GM15510 (cell line): Measurements from ENCODE around the gene VPS52.

Experiments used
- POLR2A ChIP-seq: IDR thresholded peaks from 3 replicates; pipeline ENCODE4 v1.6.1; 2011; ENCODE audit warnings: borderline replicate concordance; ENCODE audit not compliant: insufficient read length; ENCODE audit errors: extremely low read depth

Gene VPS52

DNA sequence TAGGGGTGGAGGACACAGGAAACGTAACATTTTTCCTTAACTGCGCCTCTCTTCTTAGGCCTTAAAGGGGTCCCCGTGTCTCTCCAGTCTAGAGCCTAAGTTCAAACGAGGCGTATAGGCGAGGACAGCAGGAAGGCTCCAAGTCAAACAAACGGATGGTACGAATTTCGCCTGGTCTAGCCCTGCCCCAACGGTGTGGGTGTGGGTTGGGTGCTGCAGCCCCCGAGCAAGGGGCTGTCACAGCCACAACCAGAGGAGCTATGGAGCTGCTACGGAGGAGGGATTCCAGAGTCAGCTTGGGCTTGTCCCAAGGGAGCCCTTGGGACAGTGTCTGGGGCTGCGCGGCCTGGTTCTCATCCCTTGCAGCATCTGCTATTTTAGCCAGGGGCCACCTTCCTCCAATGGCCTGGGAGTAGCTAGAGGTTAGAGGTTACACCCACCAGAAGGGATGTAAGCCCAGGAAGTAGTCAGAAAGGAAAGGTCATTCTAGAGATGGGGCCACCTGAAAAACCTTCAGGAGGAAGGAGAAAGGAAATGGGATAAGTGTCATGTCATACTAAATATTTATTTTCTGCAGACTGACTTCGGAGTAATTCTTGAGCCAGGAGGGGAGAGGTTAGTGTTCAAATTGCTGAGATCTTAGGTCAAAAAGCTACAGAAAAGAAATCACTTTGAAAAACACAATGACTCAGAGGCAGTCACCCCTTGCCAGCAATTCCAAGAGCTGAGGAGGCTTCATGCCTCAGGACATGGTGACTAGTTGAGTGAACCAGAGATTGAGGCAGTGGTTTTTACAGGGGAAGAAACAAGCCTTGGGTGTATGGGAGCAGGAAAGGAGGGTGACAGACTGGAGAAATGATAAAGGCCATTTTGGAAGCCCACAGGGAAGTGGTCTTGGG, 21.7 kb downstream of the VPS52 start:
- no peak for TF ChIP-seq POLR2A

DNA sequence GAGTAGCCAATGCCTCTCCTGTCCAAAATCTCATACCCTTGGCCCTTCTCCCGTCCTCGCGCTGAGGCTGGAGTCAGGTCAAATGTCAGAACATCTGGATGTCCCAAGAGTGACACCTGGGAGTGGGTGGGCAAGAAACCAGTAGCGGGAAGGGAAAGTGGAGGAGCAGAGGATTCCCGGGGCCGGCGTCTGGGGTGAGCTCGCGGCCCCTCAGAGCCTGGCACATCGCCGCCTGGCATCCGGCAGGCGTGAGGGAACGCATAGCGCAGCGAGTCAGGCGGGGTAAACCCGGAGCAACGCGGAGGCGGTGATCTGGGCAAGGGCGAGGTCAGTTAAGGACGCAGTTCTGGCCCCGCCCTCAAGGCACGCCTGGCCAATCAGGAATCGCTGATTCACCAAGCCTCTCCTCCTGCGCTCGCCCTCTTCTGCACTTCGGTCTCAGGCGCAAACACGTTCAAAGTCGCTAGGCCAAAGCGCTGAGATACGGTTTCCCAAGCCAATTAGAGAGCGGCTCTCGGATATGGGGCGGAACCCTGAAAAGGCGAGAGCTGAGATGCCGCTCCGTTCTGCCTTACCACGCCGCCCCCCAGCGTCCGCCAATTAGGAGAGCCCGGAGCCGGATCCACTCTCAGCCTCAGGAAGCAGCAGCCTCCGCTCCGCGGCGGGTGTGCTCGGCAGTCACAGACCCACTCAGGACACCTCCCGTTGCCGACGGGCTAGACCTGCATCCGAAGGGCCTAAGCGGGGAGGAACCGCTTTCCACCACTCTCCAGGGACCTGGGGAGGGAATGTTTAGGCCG, 22.5 kb downstream of the VPS52 start:
- peak; percentile 89 for TF ChIP-seq POLR2A

DNA sequence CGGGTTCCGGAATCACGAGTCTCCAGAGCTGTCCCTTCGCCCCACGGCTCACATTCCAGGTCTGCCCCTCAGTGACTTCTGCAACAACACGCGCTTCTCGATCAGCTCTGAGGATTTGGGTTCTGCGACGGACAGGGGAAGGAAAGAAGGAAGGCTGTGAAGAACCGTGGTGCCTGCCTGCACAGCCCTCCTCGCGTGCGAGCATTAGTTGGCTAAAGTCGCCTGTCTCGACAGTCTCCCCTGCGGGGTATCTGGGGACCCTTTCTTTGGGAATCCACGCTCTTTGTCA, 23.1 kb downstream of the VPS52 start:
- no peak for TF ChIP-seq POLR2A

DNA sequence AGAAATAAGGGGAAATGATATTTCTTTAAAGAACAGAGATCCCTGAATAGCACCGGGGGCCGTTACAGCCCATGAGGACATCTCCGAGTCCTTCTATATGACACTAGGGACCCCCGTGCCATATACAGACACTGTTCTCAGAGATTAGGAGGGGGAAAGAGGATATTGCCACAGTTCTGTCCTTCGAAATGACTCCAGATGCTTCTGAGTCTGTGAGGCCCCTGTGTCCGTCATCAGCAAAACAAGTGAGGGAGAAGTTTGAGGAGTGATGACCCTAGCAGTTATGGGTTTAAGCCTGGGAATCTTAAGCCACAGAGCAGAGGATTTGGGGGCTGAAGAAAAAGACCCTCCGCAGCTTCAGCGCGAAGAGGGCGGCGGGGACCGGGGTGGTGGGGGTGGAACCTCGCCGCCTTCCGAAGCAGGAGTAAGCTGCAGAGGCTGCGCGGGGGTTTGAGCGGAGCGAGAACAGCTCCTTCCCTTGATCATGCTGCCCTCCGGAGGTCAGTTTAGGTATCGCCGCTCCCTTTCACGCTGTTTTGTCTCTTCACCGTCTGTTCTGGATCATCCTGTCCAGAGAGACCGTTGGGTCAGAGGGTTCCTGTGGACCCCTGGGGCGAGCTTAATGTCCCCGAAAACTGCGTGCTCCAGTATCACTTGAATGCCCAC, 23.6 kb downstream of the VPS52 start:
- no peak for TF ChIP-seq POLR2A

DNA sequence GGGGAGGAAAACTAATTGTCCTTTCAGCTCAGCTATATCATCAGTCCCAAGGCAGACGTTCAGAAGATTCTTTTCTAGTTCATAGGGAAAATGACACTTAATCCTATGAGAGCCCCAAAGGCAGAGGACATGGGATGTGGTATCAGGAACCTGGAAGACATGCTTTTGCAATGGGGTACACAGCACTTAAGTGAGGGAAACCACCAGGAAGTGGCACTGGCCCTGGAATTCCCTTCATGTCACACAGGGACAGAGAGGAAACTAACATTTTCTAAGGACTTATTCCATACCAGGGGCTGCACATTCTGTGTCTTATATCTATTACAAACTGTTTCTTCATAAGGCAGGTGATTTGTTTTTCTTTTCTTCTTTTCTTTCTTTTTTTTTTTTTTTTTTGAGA, 28.2 kb downstream of the VPS52 start:
- no peak for TF ChIP-seq POLR2A

DNA sequence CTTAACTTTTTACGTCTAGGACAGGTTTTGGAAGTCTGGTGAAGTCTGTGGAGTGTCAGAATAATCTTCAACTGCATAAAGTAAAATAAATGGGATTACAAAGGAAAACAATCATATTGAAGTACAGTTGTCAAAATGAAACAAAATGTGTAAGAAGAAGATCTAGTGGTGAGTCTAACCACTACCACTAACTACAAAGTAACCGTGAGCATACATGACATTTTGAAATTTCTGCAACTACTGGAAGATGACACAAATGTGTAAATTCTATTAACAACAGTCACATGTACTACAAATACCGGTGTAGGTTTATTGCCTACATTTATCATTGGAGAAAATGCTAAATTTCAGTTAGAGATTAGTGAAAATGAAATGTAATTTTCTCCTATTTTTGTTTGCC, 29.7 kb downstream of the VPS52 start:
- TF ChIP-seq POLR2A: no peak

DNA sequence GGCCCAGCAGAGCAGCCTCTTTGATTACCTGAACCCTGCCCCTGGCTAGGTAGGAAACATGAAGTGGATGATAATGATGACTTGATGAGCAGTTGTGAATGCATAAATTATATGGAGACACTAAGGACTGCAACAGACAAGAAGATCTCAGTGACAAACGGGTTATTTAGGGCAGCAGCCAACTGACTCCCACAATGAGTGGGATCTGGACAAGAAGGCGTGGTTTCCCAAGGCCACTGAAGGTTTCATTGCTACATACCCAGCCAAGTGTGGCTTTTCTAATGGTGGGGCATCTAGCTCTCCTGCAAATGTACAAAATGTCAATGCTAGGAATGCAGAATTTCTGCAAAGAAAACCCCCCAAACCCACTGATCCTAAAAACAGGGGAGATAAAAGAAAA, 33.9 kb downstream of the VPS52 start:
- no peak for TF ChIP-seq POLR2A

DNA sequence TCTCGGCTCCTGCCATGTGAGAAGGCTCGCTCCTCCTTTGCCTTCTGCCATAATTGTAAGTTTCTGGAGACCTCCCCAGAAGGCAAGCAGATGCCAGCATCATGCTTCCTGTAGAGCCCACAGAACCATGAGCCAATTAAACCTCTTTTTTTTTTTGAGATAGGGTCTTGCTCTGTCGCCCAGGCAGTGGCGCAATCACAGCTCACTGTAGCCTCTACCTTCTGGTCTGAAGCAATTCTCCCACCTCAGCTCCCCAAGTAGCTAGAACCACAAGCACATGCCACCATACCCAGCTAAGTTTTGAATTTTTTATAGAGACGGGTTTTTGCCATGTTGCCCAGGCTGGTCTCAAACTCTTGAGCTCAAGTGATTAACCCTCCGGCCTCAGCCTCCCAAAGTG, 34.8 kb downstream of the VPS52 start:
- TF ChIP-seq POLR2A: no peak

DNA sequence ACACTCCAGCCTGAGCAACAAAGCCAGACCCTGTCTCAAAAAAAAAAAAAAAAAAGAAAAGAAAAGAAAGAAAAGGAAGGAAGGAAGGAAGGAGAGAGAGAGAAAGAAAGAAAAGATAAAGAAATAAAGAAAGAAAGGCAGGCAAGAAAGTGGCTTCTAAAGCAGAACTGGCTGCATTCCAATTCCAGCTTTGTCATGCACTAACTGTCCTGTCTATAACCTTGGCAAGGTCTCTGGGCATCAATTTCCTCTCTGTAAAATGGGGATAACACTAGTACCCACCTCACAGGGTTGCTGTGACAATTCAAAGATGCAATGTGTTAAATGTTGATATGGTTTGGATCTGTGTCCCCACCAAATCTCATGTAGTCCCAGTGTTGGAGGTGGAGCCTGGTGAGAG, 35.3 kb downstream of the VPS52 start:
- no peak for TF ChIP-seq POLR2A

DNA sequence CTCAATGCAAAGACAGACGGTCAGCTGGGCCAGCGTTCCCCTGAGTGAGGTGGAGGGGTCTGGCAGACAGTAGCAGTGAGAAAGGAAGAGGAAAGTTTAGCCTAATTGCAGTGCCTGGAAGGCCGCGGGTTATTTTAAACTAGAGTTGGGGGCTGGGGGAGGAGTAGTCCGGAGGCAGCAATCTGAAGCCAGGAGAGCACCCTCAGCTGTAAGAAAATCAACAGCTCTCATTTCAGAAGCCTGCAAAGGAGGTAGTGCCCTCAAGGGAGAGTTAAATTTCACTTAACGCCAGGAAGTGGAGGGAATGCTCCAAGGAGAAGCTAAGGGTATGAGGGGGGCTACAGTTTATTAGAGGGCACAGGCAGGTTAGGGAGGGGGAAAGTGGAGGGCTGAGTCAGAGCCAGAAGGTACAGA, 36.4 kb downstream of the VPS52 start:
- no peak for TF ChIP-seq POLR2A

DNA sequence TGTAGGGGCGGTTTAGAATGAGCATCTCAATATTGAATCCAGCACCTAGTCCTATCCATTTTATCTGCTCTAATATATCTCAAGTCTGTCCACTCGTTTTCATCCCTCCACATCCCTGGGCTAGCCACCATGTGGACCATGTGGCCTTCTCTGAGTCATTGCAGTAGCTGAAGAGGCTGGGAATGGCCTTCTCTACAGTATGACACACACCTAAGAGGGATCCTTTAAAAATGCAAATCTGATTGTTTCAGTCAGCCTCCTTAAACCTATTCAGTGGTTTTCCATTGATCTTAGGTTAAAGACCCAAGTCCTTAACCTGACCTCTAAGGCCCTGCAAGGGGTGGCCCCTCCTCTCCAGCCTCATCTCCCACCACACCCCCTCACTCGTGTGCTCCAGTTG, 54.0 kb downstream of the VPS52 start:
- TF ChIP-seq POLR2A: no peak

DNA sequence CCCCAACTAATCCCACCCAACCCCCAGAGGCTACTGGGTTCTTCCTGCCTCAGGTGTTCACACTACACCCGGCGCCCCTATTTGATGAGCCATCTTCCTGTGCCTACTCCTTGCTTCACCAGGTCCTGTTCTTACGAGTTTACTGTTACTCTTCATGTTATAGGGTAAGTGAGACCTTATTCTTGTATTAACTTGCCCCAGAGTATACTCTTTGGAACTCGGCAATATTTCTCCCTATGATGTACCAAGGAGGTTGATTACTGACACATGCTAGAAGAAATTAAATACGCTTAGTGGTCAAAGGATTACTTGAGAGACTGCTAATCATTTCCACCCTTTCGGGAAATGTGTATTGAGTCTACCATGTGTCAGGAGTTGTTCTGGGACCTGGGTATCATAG, 54.4 kb downstream of the VPS52 start:
- TF ChIP-seq POLR2A: no peak

DNA sequence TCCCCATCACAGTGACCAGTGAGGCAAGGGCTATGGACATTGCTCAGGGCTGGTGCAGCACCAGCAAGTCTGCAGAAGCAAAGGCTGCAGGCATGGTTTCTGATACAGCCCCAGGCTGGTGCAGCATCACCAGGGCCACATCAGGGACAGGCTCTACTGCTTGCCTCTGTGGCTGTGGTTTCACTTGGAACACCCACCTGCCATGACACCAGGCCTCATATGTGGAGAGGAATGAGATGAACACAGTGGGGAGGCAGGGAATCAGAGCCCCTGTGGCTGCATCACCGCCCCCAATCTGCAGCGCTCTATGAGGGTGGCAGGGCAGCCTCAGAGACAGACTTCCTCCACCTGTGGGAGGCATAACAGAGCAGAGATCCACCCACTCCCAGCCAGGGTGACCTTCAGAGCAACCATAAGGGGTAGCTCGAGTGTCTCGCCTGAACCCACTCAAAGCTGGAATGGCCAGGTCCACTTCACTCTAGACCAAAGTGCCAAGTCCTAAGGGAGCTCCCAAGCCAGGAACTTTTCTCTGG, 55.5 kb downstream of the VPS52 start:
- no peak for TF ChIP-seq POLR2A

DNA sequence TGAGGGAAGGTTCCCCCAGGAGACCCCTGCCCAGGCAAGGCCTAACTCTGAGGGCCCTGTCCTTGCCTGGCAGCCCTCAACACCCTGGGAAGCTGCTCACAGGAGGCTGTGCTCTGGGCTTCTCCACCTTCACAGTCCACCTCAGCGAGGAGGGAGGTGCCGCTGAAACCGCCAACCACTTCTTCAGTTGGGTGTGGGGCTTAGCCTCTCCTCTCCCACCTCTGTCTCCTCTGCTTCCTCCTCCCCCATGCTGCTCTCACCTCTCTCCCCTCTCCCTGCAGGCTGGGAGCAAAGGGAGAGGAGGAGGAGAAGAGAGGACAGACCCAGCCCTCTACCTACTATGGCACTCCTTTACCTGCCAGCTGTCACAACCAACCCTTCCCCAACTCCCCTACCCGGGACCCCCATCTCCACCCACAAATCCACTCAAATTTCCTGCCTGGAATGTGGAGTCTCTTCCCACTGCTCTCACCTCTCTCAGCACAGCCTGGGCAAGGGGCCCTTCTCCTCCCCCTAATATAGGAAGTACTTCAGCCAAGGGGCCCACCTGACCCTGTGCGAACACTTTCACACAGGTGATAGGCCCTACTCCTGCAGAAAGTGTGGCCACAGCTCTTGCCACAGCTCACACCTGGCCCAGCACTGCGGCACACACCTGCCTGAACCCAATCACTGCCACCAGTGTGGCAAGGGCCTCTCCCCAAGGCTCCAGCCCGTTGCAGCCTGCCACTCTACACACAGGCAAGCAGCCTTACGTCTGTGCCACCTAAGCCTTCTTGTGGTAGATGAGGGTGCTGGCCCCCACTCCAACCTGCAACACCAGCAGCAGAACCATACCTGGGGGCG, 56.2 kb downstream of the VPS52 start:
- TF ChIP-seq POLR2A: no peak
